ENCODE results near the gene TMEM163.

DNA sequence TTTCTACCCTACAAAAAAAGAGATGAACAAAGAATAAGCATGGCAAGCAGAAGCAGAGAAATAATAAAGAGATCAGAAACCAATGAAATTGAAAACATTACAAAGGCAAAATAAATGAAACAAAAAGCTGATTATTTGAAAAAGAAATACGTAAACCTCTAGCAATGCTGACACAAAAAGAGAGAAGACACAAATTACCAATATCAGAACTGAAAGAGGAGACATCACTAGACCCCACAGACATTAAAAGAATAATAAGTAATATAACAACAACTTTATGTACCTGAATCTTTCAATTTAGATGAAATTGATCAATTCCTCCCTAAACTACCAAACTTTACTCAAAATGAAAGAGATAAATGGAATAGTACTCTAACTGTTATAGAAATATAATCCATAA, 75.9 kb downstream of the TMEM163 start:
- TF ChIP-seq, protein P1, sequence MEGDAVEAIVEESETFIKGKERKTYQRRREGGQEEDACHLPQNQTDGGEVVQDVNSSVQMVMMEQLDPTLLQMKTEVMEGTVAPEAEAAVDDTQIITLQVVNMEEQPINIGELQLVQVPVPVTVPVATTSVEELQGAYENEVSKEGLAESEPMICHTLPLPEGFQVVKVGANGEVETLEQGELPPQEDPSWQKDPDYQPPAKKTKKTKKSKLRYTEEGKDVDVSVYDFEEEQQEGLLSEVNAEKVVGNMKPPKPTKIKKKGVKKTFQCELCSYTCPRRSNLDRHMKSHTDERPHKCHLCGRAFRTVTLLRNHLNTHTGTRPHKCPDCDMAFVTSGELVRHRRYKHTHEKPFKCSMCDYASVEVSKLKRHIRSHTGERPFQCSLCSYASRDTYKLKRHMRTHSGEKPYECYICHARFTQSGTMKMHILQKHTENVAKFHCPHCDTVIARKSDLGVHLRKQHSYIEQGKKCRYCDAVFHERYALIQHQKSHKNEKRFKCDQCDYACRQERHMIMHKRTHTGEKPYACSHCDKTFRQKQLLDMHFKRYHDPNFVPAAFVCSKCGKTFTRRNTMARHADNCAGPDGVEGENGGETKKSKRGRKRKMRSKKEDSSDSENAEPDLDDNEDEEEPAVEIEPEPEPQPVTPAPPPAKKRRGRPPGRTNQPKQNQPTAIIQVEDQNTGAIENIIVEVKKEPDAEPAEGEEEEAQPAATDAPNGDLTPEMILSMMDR (IDR thresholded peaks at IDR 0.05): no peak
- no peak for TF ChIP-seq POLR2A (IDR thresholded peaks at IDR 0.05)

All from uterus (tissue), 2 donors.